ENCODE results near the gene IDE.

GRCh38 chr10:92562424-92562823 is 11.5 kb downstream of the IDE start:
- TF ChIP-seq TAF1 (IDR thresholded peaks at IDR 0.05; ENCODE audit: borderline replicate concordance, low read depth, low read length) (no peak), POLR2A (IDR thresholded peaks at IDR 0.05; ENCODE audit: low read depth, low read length) (no peak)

Measured in GM12892 (cell line).